CD4-positive, CD25-positive, alpha-beta regulatory T cell (primary cell): Measurements from ENCODE around the gene UTS2R. TPM values are rescaled to one million over a fixed set of nuclear protein-coding genes. Genes with fewer than 3 reads are reported as not detected.

Experiments used
- ATAC-seq, 2 donors: fragments of 150-1000 bp; cut with Tn5 transposase; one replicate each; pipeline ENCODE4 v1.10.0; 2021; ENCODE audit warnings: low read depth in 2 of 2, moderate number of reproducible peaks in 2 of 2, moderate library complexity in 1 of 2
- DNase-seq, 3 donors: peaks; one replicate each; pipeline versions ENCODE4 v3.0.0 to v3.0.0-alpha.2; 2012 to 2022; ENCODE audit warnings: mixed read lengths in 1 of 3
- H3K27ac ChIP-seq: one replicate; pipeline ENCODE4 v1.7.0; 2013; ENCODE audit warnings: mild to moderate bottlenecking, low read length; ENCODE audit not compliant: insufficient read depth, poor library complexity, severe bottlenecking
- H3K27me3 ChIP-seq: one replicate; pipeline ENCODE4 v1.7.0; 2013; ENCODE audit warnings: low read length; ENCODE audit not compliant: control insufficient read depth, insufficient read depth
- H3K36me3 ChIP-seq: one replicate; pipeline ENCODE4 v1.7.0; 2013; ENCODE audit warnings: mild to moderate bottlenecking, low read length, moderate library complexity; ENCODE audit not compliant: control insufficient read depth, insufficient read depth
- H3K4me1 ChIP-seq: 2 replicates; pipeline ENCODE4 v1.7.0; 2013; ENCODE audit warnings: mild to moderate bottlenecking, low read length; ENCODE audit not compliant: insufficient read depth, control insufficient read depth, poor library complexity, severe bottlenecking
- H3K4me3 ChIP-seq: one replicate; pipeline ENCODE4 v1.7.0; 2013; ENCODE audit warnings: low read depth, mild to moderate bottlenecking, low read length, moderate library complexity
- H3K9me3 ChIP-seq, 2 experiments: 1 replicate in 1 of 2; 2 replicates in 1 of 2; pipeline ENCODE4 v1.7.0; 2013; ENCODE audit warnings: low read length in 2 of 2, mild to moderate bottlenecking in 1 of 2, moderate library complexity in 1 of 2; ENCODE audit not compliant: control insufficient read depth in 2 of 2
- H3K27ac Mint-ChIP-seq, 3 donors: one replicate each; pipeline ENCODE4 v1.8.0; 2020 to 2022; ENCODE audit warnings: mild to moderate bottlenecking in 3 of 3, mixed read lengths in 3 of 3, moderate library complexity in 2 of 3
- H3K27me3 Mint-ChIP-seq: one replicate; pipeline ENCODE4 v1.8.0; 2022; ENCODE audit warnings: mild to moderate bottlenecking, mixed read lengths
- H3K36me3 Mint-ChIP-seq: one replicate; pipeline ENCODE4 v1.8.0; 2020; ENCODE audit warnings: mixed read lengths
- H3K4me1 Mint-ChIP-seq, 4 donors: one replicate each; pipeline ENCODE4 v1.8.0; 2020 to 2022; ENCODE audit warnings: mixed read lengths in 4 of 4, mild to moderate bottlenecking in 1 of 4
- H3K4me3 Mint-ChIP-seq, 4 donors: one replicate each; pipeline ENCODE4 v1.8.0; 2020 to 2022; ENCODE audit warnings: mild to moderate bottlenecking in 4 of 4, mixed read lengths in 4 of 4, moderate library complexity in 3 of 4
- H3K9me3 Mint-ChIP-seq, 7 donors: one replicate each; pipeline ENCODE4 v1.8.0; 2020 to 2022; ENCODE audit warnings: mixed read lengths in 7 of 7, mild to moderate bottlenecking in 3 of 7, moderate library complexity in 2 of 7
- polyA plus RNA-seq, 4 donors: library from polyadenylated mRNA; unstranded; fragments of 300-500 nt; fragmentation: Illumina TruSeq; gene quantifications; one replicate each; pipeline ENCODE4 v1.2.3, GENCODE V29; 2021
- total RNA-seq: library from RNA; stranded (reverse); gene quantifications from one replicate; pipeline ENCODE4 v1.2.3, GENCODE V29; 2022

UTS2R gene
- not detected for total RNA-seq
- not detected for polyA plus RNA-seq

DNA sequence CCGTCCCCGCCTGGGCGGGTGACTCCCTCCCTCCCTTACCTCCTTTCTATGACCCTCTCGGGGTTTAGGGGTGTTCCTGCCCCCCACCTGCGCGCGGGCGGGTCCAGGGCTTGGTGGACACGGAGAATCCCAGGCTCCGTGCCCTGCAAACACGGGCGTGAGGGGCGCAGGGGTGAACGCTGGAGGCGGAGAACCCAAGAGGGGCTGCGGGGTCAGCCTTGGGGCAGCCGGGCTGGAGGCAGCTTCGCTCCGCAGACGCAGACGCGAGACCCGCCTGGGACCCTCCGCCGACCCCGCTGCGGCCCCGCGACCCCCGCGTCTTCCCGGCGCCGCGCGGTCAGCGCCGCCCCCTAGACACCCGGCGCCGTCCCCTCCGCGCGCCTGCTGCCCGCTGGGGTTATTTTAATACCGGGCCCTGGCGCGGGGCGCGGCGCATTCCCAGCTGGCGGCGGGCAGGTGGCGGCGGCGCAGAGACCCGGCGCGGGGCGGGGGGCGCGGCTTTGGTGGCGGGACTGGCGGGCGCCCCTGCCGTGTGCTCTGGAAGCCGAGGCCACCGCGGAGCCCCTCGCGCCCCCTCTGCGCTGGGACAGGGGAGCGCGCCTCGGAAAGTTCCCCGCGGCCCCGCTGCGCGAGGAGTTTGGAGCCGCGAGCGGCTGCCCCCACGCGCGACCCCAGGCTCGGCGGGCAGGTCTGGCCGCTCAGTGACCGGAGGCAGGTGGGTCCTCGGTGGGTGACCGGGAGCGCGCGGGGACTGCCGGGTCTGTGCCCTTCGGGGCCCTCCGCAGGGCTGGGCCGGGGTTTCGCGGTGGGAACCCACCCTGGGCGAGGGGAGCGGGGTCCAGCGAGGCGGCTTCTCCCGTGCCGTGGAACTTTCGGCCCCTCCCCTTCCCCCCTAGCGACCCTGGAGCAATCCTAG is at the start of gene UTS2R:
UTS2R (plus strand) TSS at position 433 of the 916 bp plus-strand sequence. CDS start 2,560 bp downstream, outside the sequence.
- Mint-ChIP-seq H3K27me3 (peaks cover 40% of the 10 kb centered on the region), H3K27ac (no peak within 1 kb of the TSS), H3K9me3 (no peaks in the 10 kb centered on the region), H3K36me3 (no peaks in the 10 kb centered on the region), H3K4me1 (peaks cover 0 to 13% (median 1%) of the 10 kb centered on the region in 4 donors), H3K4me3 (peak within 1 kb of the TSS in 3 of 4 donors; percentile 15 to 82 (median 78))
- H3K4me3 ChIP-seq = no peak within 1 kb of the TSS
- H3K4me1 ChIP-seq = peaks cover 19% of the 10 kb centered on the region
- H3K27me3 ChIP-seq = no peaks in the 10 kb centered on the region
- no peak within 1 kb of the TSS for H3K27ac ChIP-seq
- H3K36me3 ChIP-seq = no peaks in the 10 kb centered on the region
- no peak for DNase-seq
- no peaks in the 10 kb centered on the region for H3K9me3 ChIP-seq
- no peak for ATAC-seq

DNA sequence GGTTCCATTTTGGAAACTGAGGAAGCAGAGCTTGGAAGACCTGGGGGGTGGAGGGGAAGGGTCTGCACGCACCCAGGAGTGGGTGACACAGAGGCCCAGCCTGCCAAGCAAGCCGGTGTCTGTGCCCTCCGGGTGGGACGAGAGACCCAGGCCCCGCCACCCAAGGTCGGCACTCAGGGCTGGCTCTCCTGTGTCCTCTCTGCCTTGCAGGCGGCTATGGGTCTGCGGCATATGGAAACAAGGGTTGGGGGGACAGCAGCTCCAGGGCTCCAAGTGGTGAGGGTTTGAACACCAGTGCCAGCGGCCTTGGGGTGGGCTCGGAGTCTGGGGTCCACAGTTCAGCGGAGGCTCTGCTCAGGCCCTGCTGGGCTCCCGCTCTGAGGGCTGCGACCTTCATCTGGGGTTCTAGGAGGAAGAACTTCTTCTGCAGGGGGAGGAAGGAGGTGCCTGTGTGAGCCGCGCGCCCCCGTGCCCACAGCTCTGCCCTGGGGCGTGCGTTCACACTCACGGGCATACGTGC is 49.6 kb upstream of the UTS2R start:
- peak overlapping the region; percentile 67 for H3K27ac ChIP-seq
- peaks cover 34% of the 10 kb centered on the region for H3K4me1 ChIP-seq
- ATAC-seq (no peak), DNase-seq (peak in 1 of 3 donors; percentile 50)
- Mint-ChIP-seq H3K27me3 (peaks cover 7% of the 10 kb centered on the region), H3K4me1 (peaks cover 0 to 23% (median 9%) of the 10 kb centered on the region in 4 donors), H3K9me3 (no peaks in the 10 kb centered on the region), H3K27ac (peak overlapping the region in 2 of 3 donors; percentile 51 to 72), H3K36me3 (no peaks in the 10 kb centered on the region), H3K4me3 (peak overlapping the region; percentile 72 to 83 (median 78))
- H3K9me3 ChIP-seq = no peaks in the 10 kb centered on the region
- no peaks in the 10 kb centered on the region for H3K36me3 ChIP-seq
- H3K4me3 ChIP-seq = no peak overlapping the region
- H3K27me3 ChIP-seq = no peaks in the 10 kb centered on the region

DNA sequence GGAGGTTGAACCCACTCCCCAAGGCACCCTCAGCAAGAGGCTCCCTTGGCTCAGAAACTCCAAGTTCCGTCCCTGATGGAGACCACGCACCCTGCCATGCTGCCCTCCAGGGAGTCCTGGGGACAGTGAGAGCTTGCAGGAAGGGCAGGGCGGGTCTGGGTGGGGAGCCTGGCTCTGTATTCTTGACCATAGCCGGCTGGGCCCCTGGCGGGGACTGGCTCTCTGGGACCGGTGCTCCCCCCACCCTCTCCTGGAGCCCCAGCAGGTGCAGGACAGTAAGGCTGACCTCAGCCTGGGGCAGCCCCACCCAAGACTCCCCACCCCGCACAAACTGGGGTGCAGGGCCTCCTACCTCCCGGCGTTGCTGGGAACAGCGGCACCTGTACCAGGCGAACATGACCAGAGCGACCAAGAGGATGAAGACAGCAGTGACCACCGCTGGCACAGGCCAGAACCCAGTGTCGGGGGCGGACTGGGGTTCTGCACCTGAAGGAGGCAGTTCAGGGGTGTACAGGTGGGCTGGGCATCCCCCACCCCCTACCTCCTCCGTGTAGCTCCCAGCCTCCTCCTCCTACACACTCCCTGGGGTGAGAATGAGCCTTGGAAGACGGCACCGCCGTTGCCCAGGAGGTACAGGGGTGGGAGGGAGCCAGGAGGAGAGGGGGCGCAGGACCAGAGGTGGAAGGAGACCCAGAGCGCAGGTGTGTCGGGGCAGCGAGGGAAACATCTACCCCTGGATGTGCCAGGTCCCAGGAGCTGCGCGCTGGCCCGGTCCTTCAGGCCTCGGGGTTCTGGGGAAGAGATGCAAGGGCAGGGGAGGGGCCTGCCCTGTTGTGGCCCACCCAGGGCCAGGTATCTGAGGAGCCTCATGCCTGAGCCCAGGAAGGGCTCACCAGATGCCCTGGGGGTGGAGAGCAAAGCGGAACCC is 48.8 kb upstream of the UTS2R start:
- Mint-ChIP-seq H3K27me3 (peaks cover 7% of the 10 kb centered on the region), H3K4me1 (peaks cover 0 to 19% (median 9%) of the 10 kb centered on the region in 4 donors), H3K27ac (peak overlapping the region in 2 of 3 donors; percentile 51 to 82), H3K36me3 (no peaks in the 10 kb centered on the region), H3K4me3 (peak overlapping the region in 2 of 4 donors; percentile 77 to 79), H3K9me3 (no peaks in the 10 kb centered on the region)
- Histone ChIP-seq H3K4me3 (no peak overlapping the region), H3K27me3 (no peaks in the 10 kb centered on the region), H3K4me1 (peaks cover 26% of the 10 kb centered on the region), H3K36me3 (no peaks in the 10 kb centered on the region), H3K27ac (no peak overlapping the region), H3K9me3 (no peaks in the 10 kb centered on the region)
- ATAC-seq = no peak
- DNase-seq = no peak

DNA sequence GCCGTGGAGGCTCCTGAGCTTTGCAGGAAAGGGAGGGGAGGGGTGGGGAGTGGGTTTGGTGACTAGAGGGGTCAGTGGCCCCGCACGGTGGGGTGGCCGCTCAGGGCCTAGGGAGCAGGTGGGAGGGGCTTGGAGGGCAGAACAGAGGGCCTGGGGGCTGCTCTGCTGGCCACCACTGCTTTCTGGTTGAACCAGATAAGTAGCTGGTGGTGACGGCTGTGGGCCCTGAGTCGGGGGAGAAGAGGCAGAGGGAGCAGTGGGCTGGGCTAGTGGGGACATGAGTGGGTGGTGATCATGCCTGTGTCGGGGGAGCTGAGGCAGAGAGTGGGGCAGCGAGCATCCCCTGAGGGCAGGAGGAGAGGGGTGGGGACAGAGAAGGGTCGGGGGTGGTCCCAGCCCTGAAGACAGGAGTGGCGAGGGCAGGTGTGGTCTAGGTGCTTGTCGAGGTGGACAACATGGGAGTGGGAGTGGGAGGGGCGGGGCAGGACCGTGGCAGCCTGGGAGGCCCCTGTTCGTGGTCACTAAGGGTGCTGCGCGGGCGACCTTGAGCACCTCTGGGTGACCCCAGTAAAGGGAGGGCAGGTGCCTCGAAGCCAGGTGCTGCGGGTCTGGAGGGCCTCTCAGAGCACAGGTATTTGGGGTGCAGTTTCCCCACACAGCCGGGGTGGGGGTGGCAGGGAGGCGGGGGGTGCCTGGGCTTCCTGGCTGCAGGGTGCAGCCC is 47.9 kb upstream of the UTS2R start:
- no peaks in the 10 kb centered on the region for H3K9me3 Mint-ChIP-seq
- H3K4me3 Mint-ChIP-seq = peak overlapping the region in 1 of 4 donors; percentile 28
- peaks cover 0 to 18% (median 9%) of the 10 kb centered on the region in 4 donors for H3K4me1 Mint-ChIP-seq
- Histone ChIP-seq H3K4me1 (peaks cover 23% of the 10 kb centered on the region), H3K27me3 (no peaks in the 10 kb centered on the region), H3K27ac (no peak overlapping the region), H3K9me3 (no peaks in the 10 kb centered on the region), H3K36me3 (no peaks in the 10 kb centered on the region), H3K4me3 (no peak overlapping the region)
- no peak overlapping the region for H3K27ac Mint-ChIP-seq
- H3K36me3 Mint-ChIP-seq = no peaks in the 10 kb centered on the region
- H3K27me3 Mint-ChIP-seq = peaks cover 7% of the 10 kb centered on the region
- no peak for DNase-seq
- ATAC-seq = no peak

DNA sequence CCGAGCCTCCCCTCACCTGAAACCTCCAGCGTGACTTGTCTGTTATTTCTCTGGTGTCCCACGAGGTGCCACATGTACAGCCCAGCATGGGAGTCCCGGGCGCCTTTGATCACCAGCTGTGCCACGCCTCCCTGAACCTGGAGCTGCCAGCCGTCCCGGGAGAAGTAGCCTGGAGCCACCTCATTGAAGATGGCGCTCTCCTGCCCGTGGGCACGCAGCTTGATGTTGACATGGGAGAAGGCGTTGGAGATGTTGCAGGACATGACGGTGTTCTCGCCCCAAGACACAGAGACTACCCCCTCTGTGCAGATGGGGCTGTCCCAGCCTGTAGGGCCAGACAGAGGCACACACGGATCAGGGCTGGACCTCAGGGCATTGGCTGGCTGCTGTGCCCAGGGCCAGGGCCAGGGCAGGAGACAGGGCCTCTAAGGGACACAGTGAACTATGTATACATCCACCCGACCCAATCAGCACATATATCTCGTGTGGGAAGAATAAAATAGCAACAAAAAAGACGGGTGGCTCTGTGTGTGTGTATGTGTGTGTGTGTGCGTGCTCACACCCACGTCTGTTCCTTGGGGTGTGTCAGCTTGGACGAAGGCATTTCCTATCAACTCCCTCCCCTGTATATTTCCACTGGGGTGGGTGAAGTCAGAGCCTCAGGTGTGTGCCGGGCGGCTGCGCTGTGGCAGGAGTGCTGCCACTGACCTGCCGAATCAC is 46.8 kb upstream of the UTS2R start:
- Mint-ChIP-seq H3K4me3 (peak overlapping the region in 2 of 4 donors; percentile 22 to 44), H3K27ac (peak overlapping the region in 1 of 3 donors; percentile 25), H3K36me3 (no peaks in the 10 kb centered on the region), H3K4me1 (peaks cover 0 to 18% (median 9%) of the 10 kb centered on the region in 4 donors), H3K27me3 (peaks cover 10% of the 10 kb centered on the region), H3K9me3 (no peaks in the 10 kb centered on the region)
- Histone ChIP-seq H3K27ac (no peak overlapping the region), H3K9me3 (no peaks in the 10 kb centered on the region), H3K4me3 (no peak overlapping the region), H3K36me3 (no peaks in the 10 kb centered on the region), H3K4me1 (peaks cover 23% of the 10 kb centered on the region), H3K27me3 (no peaks in the 10 kb centered on the region)
- DNase-seq (no peak), ATAC-seq (no peak)

DNA sequence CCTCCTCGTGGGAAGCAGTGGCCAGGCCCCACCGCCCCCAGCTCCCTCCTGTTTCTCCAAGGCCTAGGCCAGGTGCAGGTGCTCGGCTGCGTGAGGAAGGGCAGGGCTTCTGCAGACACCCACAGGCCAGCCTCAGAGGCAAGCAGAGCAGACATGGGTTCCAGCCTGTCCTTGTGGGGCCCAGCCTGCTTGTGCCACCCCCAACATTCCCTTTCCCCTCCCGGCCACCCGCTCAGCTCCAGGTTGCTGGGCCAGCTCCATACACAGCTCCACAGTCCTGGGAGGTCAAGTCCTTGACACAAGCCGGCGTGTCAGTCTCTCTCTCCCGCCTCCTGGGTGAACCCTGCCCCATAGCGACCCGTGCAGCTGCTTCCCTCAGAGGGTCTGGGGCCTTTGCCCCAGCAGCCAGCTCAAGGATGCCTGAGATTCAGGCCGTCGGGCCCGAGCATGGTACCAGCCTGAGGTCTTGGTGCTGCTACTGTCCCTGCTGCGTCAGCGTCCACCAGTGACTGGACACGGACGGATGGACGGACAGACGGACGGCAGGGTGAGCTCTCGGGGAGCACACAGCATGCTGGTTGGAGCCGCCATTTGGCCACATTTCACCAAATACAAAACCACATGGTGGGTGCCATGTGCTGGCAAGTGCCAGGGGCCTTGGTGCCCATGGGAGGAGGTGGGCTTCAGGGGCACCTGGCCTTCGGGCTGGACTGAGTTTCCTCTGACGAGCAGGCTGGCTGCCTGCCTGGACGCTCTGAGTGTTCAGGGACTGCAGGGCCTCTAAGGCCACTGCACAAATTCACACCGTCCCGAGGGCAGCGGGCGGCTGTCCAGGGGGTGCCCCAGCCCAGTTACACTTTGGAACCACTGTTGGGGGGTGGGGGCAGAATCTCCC is 46.0 kb upstream of the UTS2R start:
- no peak for DNase-seq
- peaks cover 10% of the 10 kb centered on the region for H3K27me3 Mint-ChIP-seq
- H3K4me1 Mint-ChIP-seq = peaks cover 0 to 18% (median 9%) of the 10 kb centered on the region in 4 donors
- peaks cover 22% of the 10 kb centered on the region for H3K4me1 ChIP-seq
- no peak overlapping the region for H3K27ac ChIP-seq
- H3K9me3 Mint-ChIP-seq = no peaks in the 10 kb centered on the region
- no peaks in the 10 kb centered on the region for H3K36me3 Mint-ChIP-seq
- H3K4me3 ChIP-seq = no peak overlapping the region
- no peak overlapping the region for H3K27ac Mint-ChIP-seq
- H3K27me3 ChIP-seq = no peaks in the 10 kb centered on the region
- ATAC-seq = no peak
- H3K9me3 ChIP-seq = no peaks in the 10 kb centered on the region
- H3K4me3 Mint-ChIP-seq = peak overlapping the region in 2 of 4 donors; percentile 21 to 29
- H3K36me3 ChIP-seq = no peaks in the 10 kb centered on the region
